ENCODE data around the gene PKM. TPM values are rescaled to one million over a fixed set of nuclear protein-coding genes. Genes with fewer than 3 reads are reported as not detected.
"Not testable (repeated sequence)": the region's sequence is repeated elsewhere in the genome, so short reads cannot be mapped to it uniquely, and the experiment has no call there.

The PKM gene
- total RNA-seq, 1 donor from 2014 or later = 1,059 TPM

DNA sequence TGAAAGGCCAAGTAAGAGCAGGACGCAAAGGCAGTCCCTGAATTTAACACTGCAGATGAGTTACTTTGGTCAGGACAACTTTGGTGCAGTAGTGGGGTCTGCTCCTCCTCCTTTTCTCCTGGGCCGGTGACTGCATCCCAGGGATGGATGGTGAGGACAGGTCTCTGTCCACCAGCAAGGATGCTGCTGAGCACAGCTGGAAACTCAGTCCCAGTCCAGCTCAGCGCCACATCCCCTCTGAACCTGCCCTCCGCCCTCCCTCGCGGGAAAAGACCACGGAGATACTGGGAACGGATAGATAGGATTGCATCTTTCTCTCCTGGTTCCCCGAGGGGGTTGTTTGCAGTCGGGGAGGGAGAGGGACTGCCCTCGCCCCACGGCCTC, 47.2 kb downstream of the PKM start:
- intact Hi-C loops (cut with micrococcal nuclease) = no loop called here
- no peak for ATAC-seq
- DNase-seq = no peak

DNA sequence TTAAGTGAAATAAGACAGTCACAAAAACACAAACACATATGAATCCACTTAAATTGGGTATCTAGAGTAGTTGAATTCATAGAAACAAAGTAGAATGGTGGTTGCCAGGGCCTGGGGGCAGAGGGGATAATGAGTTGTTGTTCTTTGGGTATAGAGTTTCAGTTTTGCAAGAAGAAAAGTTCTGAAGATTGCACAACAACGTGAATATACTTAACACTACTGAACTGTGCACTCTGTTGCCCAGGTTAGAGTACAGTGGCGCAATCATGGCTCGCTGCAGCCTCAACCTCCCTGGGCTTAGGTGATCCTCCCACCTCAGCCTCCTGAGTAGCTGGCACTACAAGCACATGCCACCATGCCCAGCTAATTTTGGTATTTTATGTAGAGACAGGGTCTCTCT, 48.3 kb downstream of the PKM start:
- no peak for DNase-seq
- no peak for ATAC-seq
- intact Hi-C loops (cut with micrococcal nuclease) = no loop called here

DNA sequence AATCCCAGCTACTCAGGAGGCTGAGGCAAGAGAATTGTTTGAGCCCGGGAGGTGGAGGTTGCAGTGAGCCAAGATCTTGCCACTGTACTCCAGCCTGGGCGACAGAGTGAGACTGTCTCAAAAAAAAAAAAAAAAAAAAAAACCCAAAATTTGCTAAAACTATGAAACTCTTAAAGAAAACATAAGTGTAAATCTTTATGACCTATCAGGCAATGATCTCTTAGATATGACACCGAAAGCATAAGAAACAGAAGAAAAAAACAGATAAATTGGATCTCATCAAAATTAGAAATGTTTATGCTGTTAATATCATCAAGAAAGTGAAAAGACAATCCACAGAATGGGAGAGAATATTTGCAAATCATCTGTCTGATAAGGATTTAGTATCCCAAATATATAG, 48.7 kb downstream of the PKM start:
- DNase-seq (no peak), ATAC-seq (no peak)
- intact Hi-C loops (cut with micrococcal nuclease) = no loop called here

DNA sequence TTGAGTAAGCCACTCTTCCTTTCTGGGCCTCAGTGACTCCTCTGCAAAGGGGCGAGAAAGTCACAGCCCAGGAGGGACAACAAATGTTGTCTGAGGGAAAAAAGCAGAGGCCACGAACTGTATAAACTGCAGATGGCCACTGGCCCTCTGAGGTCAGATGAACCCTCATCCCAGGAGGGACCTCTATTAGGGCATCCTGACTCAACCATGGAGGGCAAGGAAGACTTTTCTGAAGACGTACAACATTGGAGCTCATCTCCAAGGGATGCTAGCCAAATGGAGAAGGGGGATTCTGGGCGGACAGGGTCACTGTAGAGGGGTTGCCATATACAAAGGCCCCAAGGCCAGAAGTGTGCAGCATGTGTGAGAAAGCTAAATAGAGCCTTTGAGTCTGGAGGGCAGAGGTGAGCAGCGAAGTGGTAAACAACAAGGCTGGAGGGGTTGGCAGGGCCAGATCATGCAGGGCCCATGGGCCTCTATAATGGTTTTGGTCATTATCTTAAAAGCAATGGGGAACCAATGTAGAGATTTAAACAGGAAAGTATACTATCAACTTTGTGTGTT, 50.1 kb downstream of the PKM start:
- intact Hi-C loops (cut with micrococcal nuclease) = no loop called here
- ATAC-seq = no peak
- DNase-seq = no peak

DNA sequence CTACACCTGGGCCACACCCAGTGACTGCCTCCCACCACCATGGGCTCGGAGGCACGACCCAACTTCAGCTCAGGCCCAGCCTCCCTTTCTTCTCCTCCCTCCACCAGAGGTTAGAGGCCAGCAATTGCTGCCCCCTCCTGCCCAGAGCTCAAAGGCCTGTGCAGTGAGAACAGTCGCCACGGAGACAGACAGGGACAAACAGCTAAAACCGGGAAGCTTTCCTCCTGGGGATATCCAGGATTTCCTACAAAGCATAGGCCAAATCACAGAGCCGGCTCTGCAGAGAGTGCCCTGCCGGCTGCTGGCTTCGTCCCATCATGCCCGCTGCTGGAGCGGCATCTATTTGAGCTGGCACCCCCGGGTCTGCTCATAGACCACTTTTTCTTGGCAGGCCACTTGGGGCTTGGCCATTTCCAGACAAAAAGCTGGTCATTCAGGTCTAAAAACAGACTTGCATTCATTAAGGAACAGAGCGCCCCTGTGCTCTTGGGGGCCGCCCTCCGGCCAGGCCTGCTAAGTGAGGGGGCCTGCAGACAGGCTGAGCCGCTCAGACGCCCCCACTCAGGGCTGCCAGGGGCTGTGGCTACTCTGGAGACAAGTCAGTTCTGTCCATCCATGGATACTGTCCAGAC, 50.9 kb downstream of the PKM start:
- intact Hi-C loops (cut with micrococcal nuclease) = no loop called here
- ATAC-seq = peak; percentile 30

DNA sequence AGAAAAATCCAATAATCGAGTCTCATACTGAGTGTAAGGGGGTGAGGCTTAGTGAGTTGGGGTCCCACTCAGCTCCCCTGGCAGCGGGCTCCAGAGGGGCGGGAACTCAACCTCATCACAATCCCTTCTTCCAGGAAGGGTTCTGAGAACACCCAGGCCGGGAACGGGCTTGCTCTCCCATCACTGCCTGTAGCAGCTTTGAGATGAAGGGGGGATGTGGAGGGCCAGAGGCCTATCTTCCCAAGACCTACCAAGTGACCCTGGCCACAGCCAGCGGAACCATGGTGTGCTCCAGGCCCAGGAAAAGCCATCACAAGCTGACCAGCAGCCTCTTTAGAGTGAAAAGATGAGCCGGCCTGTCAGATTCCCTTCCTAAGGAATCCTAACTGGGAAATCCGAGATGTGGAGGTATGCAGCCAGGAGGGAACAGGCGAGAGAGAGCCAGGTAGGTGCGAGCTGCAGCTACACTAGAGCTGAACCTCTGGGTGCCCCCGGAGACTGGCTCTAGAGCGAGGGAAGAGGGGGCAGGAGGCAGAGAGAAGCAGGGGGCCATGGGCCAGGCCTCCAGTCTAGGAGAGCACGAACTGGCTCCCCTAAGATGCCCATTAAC, 51.9 kb downstream of the PKM start:
- no peak for ATAC-seq
- DNase-seq = no peak
- intact Hi-C loops (cut with micrococcal nuclease) = no loop called here

More for the DNA sequence above, 50.9 kb downstream of the PKM start:
- DNase-seq = no peak

DNA sequence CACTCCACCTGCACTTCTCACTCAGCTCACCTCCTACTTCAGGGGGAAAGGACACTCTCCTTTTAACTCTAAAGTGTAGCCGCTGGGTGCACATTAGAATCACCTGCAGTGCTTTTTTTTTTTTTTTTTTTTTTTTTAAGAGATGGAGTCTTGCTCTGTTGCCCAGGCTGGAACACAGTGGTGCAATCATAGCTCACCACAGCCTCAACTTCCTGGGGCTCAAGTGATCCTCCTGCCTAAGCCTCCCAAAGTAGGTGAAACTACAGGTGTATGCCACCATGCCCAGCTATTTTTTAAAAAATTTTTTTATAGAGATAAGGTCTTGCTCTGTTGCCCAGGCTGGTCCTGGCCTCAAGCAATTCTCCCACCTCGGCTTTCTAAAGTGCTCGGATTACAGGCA, 54.2 kb downstream of the PKM start:
- DNase-seq (no peak), ATAC-seq (no peak)
- intact Hi-C loops (cut with micrococcal nuclease) = no loop called here

DNA sequence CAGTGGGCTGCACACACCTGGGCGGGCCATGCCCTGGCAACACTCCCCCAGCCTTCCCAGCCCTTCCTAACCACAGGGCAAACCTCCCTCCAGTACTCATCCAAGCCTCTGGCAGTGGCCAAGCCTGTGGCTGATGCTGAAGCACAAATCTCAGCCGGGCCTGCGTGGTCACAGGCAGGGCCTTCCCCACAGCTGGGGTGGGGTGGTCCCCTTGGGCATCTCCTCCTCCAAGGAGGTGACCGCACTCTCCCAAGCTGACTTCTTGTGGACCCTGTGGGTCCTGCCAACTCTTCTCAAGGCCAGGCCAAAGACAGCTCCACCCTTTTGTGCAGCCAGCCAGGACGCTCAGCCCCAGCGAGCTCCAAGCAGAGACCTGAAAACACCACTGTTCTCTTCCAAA, 54.8 kb downstream of the PKM start:
- no peak for DNase-seq
- intact Hi-C loops (cut with micrococcal nuclease) = no loop called here
- peak; percentile 39 for ATAC-seq

DNA sequence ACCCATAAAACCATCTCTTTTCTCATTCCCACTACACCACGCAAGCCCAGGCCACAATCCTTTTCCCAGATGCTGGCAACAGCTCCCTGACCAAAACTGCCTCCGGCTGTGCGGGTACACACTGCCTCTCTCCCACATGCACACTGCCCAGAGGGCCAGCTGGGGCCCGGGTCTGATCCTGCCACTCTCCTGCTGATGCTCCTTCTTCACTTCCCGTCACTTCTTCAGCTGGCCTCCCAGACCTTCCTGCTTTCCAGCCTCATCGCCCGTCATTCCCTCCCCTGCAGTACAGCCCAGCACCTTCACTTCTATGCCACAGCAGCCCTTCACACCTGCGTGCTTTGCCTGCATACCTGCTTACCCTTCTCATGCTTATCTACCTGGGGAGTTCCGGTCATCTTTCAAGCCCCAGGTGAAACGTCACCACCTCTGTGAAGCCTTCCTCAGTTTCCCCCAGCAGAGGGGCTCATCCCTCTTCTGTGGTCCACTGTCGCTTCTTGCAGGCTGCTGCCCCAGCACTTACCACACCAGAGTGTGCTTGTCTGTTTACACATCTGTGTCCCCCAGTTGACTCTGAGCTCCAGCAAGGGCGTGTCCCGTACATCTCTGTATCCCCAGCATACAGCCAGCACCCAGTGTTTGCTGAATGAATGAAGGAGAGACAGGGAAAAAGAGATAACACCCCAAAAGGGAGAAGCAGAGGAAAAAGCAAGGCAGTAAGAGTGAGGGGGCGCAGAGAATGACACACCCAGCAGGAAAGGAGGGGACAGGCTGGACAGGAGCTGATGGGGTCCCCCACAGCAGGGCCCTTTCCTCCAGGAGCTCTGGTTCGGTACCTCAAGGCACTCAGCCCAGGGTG, 55.6 kb downstream of the PKM start:
- intact Hi-C loops (cut with micrococcal nuclease) = no loop called here
- DNase-seq (no peak), ATAC-seq (no peak)

DNA sequence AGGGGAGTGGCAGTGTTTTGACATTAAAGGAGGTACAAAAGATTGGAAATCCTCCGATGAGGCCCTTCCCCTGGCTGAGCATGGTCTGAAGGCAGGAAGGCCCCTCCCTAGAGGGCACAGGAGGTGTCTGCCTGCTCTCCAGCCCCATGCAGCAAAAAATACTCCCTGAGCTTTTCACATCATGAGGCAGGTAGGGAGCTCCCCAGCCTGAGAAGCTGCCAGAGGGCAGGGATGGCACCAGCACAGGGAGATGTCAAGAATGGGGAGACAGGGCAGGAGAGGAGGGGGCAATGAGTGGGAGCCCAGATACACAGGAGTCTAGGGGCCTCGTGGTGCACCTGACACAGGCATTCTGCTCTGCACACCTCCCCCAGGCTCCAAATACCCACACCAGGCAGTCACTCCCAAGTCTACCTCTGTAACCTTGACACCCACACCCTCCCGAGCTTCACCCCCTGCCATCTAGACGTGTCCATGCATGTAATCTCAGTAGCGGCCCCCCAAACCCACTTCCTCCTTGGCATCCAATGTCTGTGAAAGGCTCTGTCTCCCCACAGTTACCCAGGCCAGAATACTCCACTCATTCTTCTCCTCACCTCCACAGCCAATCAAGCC, 56.3 kb downstream of the PKM start:
- intact Hi-C loops (cut with micrococcal nuclease) = no loop called here
- ATAC-seq = no peak
- no peak for DNase-seq

DNA sequence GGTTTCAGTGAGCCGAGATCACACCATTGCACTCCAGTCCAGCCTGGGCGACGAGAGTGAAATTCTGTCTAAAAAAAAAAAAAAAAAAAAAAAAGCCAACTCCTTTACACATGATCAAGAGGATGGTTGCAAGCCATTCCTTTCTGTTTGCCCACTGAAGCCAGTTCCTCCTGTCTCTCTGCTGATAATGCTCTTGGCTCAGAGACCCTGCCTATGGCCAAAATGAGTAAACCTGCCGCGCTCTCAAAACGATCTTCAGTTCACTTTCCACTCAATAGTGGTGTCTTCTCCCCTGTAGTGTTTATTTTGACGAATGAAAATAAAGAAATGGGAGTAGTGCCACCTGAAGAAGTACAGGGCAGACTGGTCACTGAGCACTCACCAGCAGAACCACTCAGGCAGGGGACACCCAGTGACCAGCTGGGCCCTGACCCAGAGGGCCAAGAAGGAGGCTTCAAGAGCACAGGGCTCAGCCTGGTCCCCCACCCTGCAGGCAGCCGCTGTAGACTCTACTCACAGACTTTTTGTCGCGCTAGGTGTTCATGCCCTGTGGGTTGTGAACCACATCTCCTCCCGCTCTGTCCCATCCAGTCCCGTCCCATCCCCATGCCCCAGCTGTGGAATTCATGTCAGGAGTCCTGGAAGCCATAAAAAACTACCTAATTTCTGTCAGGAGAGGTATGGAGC, 57.0 kb downstream of the PKM start:
- ATAC-seq = no peak
- intact Hi-C loops (cut with micrococcal nuclease) = no loop called here

DNA sequence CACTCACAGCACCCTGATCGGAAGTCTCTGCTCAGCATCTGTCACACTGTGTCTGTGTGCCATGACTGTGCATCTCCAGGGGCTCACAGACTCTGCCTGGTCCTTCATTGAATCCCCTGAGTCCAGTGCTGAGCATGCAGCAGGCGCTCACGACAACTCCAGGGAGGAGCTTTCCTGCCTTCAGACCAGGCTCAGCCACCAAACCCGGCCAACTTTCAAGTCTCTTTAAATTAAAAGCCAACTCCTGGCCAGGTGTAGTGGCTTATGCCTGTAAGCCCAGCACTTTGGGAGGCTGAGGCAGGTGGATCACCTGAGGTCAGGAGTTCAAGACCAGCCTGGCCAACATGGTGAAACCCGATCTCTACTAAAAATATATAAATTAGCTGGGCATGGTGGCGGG, 57.6 kb downstream of the PKM start:
- intact Hi-C loops (cut with micrococcal nuclease) = no loop called here
- ATAC-seq = no peak
- DNase-seq = no peak

More for the DNA sequence above, 57.0 kb downstream of the PKM start:
- no peak for DNase-seq

DNA sequence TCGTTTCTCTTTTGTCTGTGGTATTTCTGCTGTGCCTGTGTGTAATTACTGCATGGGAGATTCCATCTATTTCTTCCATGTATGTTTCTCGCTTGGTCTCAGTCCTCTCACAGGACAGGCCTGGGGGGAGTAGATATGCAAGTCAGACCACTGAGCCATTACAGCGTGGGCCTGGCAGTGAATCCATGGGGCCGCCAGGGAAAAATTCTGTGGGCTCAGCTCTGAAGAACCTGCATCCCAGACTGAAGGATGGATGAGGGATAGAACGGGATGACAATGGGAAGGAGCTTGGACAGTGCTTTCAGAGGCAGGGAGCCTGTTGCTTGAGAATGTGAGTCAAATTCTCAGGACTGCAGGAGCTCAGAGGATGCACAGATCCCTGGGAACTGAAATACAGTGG, 58.2 kb downstream of the PKM start:
- DNase-seq (no peak), ATAC-seq (no peak)
- intact Hi-C loops (cut with micrococcal nuclease) = no loop called here

DNA sequence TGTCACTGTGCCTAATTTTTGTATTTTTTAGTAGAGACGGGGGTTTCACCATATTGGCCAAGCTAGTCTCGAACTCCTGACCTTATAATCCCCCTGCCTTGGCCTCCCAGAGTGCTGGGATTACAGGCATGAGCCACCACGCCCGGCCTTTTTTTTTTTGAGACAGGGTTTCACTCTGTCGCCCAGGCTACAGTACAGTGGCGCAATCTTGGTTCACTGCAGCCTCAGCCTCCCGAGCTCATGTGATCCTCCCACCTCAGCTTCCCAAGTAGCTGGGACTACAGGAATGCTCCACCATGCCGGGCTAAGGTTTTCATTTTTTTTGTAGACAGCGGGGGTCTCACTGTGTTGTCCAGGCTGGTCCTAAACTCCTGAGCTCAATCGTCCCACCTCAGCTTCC, 59.0 kb downstream of the PKM start:
- intact Hi-C loops (cut with micrococcal nuclease); DNase-seq; ATAC-seq: not testable (repeated sequence)

DNA sequence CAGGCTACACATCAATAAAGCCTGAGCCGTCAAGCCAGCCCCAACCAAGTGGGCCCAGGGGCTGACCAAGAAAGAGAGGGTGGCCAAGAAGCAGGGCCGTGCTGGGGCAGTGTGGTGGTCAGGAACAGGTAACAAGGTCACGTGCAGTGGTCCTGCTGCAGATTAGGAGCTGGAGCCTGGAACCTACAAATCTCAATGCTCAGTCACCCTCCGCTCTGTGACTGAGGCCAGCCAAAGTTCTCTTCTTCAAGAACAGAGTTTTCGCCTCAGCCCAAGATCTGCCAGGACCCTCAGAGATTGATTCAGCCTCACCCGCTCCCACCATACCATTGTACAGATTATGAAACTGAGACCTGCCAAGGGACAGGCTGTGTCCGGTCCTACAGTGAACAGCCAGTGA, 60.3 kb downstream of the PKM start:
- DNase-seq (no peak), ATAC-seq (no peak)
- intact Hi-C loops (cut with micrococcal nuclease) = no loop called here

DNA sequence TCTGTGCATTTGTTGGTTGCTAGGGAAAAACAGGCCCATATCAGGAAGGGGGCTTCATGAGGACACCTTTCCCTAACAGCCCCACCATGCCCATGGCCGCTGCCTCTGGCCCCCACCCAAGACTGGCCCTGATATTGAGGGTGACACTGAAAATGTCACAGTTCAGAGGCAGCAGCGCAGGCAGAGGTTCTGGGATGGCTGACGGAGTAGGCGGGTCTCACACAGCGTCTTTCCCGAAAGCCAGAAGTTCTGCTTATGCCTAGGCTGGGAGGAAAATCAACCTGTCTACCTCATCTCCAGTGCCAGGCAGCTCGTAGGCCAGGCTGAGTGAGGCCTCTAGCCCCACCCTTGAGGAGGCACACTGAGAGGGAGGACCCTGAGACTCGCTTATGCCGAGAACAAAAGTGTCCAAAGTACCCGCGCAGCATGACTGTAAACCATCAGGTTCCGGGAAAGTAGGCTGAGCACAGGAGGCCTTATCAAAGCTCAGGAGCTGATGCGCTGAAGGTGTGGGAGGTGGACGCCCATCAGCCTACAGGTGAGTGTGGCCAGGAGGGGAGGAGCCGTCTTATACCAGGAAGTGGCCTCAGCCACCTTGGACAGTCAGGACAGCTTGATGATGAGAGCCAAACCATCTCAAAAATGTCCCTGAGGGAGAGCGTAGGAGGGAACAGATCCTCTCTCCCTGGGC, 60.9 kb downstream of the PKM start:
- ATAC-seq (no peak), DNase-seq (no peak)
- intact Hi-C loops (cut with micrococcal nuclease) = no loop called here

DNA sequence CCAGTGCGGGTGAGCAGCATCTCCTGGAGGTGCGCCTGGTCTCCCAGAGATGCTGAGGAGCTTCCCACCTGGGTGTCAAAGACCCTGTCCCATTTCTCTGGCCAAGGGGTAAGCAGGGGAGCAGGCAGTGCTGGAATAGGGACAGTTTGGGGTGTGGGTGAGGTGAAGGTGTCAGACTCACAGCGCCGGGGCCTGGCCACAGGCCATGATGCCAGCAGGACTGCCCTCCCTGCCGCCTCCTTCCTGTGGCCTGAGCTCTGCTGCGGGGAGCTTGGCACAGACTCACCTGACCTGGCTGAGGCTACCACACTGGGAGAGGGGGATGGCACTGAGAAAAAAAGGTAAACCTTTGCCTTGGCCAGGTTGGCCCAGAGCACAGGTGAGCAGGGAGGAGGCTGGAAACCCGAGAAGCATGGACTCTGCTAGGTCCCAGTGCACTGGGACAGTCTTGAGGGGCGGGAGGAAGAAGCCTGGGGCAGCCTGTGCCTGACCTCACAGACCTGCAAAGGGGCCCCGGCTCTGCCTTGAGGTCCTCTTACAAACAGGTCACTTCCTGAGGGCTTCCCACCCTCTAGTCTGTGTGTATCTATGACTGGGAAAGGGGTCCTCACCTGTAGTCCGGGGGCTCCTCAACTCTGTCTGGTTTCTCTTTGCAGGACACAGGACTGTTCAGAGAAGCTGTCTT, 61.6 kb downstream of the PKM start:
- DNase-seq (no peak), ATAC-seq (peak; percentile 6)
- intact Hi-C loops (cut with micrococcal nuclease) = no loop called here

DNA sequence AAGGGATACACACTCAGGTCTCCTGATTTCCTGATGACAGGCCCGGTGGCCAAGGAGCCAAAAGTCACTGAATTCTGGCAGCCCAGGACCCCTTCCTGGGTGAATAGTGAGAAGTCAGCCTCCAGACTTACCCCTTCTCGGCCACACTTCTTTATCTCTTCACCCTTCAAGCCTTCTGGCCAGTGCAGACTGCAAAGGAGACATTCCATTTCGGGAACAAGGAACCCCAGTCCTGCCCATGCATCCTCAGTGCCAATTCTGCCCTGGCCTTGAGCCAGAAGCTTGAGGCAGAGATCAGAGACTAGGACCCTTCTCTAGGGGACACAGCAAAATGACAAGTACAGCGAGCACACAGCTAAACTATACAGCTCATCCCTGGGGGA, 62.2 kb downstream of the PKM start:
- intact Hi-C loops (cut with micrococcal nuclease) = no loop called here
- peak; percentile 62 for ATAC-seq
- DNase-seq = no peak

Measured in left ventricle myocardium superior (tissue), 1 donor.